COLO829 (cell line): ENCODE measurements around the gene GRIK2.
"Not testable (repeated sequence)": the region's sequence is repeated elsewhere in the genome, so short reads cannot be mapped to it uniquely, and the experiment has no call there.

Experiments used
- DNase-seq: peaks from one replicate; pipeline ENCODE4 v3.0.0; 2012; ENCODE audit warnings: low spot score

Gene GRIK2

GRCh38 chr6:101393251-101393828 is at the start of gene GRIK2:
GRIK2 (plus strand) TSS chr6:101393708.
- DNase-seq = no peak

DNA sequence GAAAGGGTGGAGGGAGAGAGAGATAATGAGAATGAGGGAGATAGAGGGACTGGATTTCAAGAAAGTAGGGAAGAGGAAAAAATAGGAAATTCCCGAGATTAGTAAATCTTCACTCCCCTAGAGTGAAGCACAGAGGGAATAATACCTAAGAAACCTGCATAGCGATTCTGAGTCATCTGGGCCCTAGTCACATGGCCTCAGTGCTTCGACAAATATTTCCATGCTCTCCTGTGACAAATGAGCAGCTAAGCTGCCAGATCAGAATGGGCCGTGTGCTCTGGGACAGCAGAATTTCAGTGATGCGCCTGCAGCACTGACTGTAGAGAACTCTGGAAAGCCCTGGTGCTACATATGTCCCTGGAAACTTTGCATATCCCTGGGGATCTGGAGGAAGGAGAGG is 48.6 kb upstream of the GRIK2 start:
- DNase-seq = no peak

DNA sequence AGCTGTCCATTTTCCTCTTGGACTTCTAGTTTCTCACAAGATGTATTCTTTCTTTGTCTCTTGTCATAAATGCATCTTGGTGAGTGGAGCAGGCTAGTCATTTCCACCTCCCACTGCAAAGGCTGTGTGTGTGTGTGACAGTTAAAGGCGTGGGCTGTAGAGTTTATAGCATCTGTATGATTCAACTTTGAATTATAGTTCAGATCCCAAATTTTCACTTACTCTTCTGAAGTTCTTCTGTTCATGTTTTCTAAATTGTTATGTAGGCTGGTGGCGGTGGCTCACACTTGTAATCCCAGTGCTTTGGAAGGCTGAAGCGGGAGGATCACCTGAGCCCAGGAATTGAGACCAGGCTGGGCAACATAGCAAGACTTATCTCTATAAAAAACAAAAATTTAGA is 44.7 kb upstream of the GRIK2 start:
- DNase-seq = no peak

DNA sequence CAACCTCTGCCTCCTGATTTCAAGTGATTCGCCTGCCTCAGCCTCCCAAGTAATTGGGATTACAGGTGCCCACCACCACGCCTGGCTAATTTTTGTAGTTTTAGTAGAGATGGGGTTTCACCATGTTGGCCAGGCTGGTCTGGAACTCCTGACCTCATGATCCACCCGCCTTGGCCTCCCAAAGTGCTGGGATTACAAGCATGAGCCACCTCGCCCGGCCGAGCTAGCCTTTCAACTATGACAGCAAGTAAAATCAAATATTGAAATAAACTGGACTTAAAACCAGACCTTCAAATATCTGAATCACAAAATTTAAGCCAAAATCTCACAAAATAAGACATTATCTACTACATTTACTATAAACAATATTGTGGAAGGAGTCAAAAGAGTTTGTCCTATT is 42.9 kb upstream of the GRIK2 start:
- DNase-seq = not testable (repeated sequence)

DNA sequence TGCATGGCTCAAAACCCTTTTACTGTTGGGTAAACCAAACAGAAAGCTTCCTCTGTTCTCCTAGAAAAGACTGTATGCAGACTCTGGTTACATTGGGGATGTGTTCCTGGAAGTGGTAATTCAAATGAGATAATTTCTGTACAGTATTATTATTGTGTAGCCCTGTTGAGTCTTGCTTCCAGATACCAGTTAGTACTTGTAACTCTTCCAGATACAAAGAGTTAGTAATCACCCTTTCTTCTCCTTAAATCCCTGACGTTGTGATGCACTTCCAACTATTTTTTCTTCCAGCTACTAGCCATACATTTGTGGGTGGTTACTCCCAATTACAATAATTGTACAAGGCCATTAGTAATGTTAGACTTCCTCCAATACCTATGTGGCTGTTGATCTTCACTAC is 42.3 kb upstream of the GRIK2 start:
- peak; percentile 5 for DNase-seq

- DNase-seq = no peak
Observed at GRCh38 chr6:101352316-101352715, 41.2 kb upstream of the GRIK2 start.

DNA sequence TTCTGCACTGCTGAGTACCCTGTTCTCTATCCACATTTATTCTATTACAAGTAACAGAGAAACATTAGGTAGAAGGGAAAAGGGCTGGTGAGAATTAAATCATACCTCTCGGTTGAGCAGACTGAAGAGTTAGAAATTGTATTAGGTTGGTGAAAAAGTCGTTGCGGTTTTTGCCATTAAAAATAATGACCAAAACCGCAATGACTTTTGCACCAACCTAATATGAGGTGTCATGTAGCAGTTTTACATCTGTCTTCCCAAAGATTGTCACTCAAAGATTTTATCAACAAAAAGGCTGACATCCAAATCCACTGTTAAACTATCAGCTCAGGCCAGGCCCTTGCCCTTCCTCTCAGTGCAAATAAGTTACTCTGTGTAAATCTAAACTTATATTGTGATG is 28.3 kb upstream of the GRIK2 start:
- DNase-seq = no peak

GRCh38 chr6:101379926-101380325 is 13.6 kb upstream of the GRIK2 start:
- no peak for DNase-seq

DNA sequence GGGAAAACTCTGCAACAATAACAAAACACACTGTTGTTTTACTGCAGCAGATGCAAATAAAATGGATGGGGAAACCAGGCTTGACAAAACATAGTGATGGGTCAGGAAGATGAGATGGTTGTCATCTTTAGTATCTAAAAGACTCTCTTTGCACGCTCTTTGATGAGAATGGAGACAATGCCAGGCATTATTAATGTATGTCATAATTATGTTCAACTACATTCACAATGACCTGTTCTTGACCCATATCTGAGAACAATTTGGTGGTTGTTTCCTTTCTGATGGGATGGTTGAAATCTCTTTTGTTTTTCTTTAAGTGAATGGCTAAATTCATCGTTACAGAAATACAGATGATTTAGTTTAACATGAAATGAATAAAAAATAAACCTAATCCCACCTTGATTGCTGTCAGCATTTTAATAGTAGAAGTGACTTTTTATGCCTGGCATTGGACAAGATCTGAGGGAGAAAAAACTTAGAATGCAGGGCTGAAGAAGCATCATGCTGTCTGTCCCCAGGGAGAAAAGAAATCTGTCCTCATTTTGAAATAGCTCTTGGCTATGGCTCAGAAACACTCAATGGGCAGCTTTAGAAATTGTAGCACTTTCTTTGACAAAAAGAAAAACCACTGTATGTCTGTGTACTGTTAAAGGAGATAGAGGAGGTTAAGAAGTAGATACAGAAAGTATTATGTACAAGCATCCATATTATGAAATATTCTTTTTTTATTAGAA is 12.4 kb upstream of the GRIK2 start:
- peak; percentile 88 for DNase-seq

GRCh38 chr6:101383747-101384146 is 9.8 kb upstream of the GRIK2 start:
- DNase-seq = not testable (repeated sequence)

- no peak for DNase-seq
Observed at GRCh38 chr6:101386982-101387381, 6.5 kb upstream of the GRIK2 start.

- DNase-seq = peak; percentile 95
Observed at GRCh38 chr6:101391772-101392585, 1.5 kb upstream of the GRIK2 start.

DNA sequence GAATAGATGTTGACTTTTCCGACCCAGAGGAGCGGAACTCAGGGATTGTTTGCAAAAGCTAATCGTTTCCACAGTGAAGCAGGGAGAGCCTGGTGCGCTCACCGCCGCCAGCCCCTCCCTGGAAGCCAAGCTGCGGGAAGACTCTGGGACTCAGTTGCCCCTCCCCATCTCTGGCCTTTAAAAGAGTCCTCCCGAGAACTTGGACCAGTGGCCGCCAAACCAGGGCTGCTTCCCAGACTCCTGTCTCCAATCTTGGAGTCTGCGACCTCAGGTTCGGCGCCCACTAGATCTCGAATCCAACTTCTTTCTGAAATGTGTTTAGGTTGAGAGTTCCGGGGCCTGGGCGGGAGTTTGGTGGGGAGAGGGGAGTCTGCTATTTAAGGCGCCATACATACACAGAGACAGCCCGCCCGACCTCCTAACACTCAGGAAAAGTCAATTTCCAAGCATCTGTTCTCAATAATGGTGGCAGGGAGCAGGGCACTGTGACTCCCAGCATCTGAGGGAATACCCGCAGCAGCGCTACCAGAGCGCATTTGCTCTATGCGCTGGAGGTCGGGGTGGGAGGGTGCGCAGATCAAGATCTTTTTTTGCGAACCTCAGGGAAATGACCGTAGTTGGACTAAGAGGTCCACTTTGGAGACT is 800 bp upstream of the GRIK2 start:
- no peak for DNase-seq

GRCh38 chr6:101393829-101394251 is 332 bp downstream of the GRIK2 start:
- DNase-seq = no peak

DNA sequence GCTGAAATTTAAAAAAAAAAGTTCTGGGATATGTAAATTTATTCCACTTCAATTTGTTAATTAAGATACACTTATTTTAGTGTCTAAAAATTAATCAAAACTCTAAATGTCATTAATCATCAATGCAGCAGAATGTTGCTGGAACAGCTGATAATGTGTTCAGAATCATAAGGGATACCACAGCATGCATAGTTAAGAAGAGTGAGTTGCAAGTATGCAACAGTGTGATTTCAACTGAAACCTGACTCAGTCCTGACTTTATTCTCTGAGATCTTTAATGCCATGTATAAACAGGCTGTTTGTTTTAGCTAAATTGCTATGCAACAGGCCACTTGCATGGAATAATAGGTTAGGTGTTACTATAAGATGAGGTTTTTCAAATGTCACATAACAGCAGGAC is 1.4 kb downstream of the GRIK2 start:
- DNase-seq = no peak

- no peak for DNase-seq
Observed at GRCh38 chr6:101395345-101395744, 1.8 kb downstream of the GRIK2 start.

GRCh38 chr6:101396548-101397173 is 3.2 kb downstream of the GRIK2 start:
- no peak for DNase-seq

DNA sequence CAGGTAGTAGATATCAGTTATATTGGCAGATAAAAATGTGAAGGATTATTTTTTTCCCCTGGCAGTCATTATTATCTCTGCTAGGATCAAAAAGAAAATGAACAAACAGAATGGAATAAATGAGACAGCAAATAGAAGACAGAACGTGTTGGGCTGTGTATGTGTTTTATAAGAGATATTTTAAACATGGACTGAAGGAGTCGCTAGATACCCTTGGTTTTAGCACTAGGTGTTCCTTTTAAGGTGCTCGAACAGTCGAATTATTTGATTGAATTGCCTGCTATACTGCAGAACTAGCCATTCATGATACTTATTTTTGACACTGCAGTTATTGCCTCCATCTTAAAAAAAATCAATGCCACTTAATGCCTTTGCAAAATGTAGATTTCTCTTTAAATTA is 3.7 kb downstream of the GRIK2 start:
- no peak for DNase-seq

DNA sequence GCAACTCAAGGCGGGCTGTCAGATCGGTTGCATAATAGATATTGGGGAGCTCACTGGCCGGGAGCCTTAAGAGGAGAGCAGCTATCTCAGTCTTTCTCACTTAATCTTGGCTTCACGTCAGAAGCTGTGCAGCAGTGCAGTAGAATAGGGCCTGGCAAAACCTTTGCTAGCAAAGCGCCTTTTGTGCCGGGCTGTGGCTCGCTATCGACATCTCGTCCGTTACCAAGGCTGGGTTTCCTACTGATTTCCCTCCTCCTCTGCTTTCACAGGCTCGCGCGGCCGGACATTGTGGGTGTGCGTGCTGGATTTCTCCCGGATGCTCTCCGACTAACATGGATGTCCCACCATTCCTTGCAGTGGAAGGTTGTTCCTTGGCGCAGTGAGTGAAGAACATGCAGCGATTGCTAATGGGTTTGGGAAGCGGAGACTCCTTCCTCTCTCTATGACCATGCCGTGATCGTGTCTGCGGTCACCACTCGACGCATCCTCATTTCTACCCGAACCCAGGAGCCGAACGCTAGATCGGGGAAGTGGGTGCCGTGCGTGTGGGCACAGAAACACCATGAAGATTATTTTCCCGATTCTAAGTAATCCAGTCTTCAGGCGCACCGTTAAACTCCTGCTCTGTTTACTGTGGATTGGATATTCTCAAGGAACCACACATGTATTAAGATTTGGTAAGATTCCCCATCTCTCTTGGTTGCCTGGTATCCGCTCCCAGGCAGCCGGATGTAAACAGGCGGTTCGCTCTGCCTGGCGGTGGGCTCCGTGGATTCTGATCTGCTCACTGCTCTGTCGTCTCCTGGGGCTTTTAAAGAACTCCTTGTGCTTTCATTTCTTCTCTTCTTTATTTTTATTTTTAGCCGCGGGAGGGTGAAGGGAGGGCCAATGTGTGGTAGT is 5.5 kb downstream of the GRIK2 start:
- no peak for DNase-seq

DNA sequence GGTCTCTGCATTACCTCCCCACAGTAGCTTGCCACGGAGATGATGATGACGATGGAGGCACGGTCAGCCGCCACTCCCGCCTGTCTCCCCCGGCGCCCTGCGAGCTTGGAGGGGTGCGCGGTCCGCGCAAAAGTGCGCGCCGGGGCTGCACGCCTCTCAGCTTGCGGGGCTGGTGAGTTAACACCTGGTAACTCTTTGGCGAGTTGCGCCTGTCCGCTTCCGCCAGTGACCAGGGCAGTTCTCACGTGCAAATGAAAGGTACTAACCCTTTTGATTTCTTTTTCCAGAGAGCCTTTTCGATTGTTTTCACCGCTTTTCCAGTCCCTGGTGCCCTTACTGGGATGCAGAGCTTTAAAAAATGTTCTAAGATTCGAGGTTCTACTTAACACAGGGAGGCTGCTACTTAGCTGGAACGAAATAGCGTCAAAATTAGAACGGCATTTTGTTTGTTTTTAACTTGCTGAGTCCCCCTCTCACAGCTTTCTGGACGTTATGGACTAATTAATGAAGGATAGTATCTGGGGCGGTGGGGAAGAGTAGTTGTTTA is 6.2 kb downstream of the GRIK2 start:
- DNase-seq = no peak
